ENCODE data around the gene LRRFIP2. TPM values are rescaled to one million over a fixed set of nuclear protein-coding genes. Genes with fewer than 3 reads are reported as not detected.

The LRRFIP2 gene
- total and polyA plus RNA-seq, 2 of the 4 experiments (the other 2 are of a cell fraction): 20.6 to 31.0 TPM

- dilution Hi-C loops (cut with HindIII; ENCODE audit: low sequenced_read_pairs, unreplicated experiment): no loop called here
- no peak overlapping the region for H3K4me2 ChIP-seq (ENCODE audit: low read depth, low read length)
Observed at GRCh38 chr3:37130448-37130847, 43.9 kb downstream of the LRRFIP2 start.

More at GRCh38 chr3:37130448-37130847, 43.9 kb downstream of the LRRFIP2 start:
- BruUV-seq (replicated peaks): no TSS peak
- in situ Hi-C loops (cut with MboI; ENCODE audit: low sequenced_read_pairs): no loop called here
- H3K4me1 ChIP-seq (ENCODE audit: control insufficient read depth, insufficient read depth, low read length): peaks cover 6% of the 10 kb centered on the region
- H2AK5ac ChIP-seq (ENCODE audit: low read depth, low read length): peak overlapping the region; percentile 75
- H2AFZ ChIP-seq (replicated peaks; ENCODE audit: low read length, poor library complexity): no peak overlapping the region
- H3K23ac ChIP-seq (ENCODE audit: low read depth, low read length): peak overlapping the region; percentile 79; the same call in 1 of the 2 replicates
- H3K27me3 ChIP-seq (ENCODE audit: control insufficient read depth, insufficient read depth, low read length): no peaks in the 10 kb centered on the region
- no peak overlapping the region for H3K9ac ChIP-seq (ENCODE audit: low read depth, low read length)
- no peak overlapping the region for H2AK9ac ChIP-seq (replicated peaks; ENCODE audit: low read depth, low read length, poor library complexity)
- H3K56ac ChIP-seq (ENCODE audit: extremely low read depth, insufficient read depth, low read length): no peak overlapping the region
- H3K4ac ChIP-seq (ENCODE audit: low read depth, low read length): peak overlapping the region; percentile 71; the same call in 1 of the 2 replicates
- no peak overlapping the region for H3K27ac ChIP-seq (ENCODE audit: insufficient read depth, low read length)
- ChIA-PET POLR2A (ENCODE audit: unreplicated experiment) (no interaction called here), CTCF (no interaction called here)
- H2BK5ac ChIP-seq (ENCODE audit: low read depth, low read length, poor library complexity, severe bottlenecking): peak overlapping the region; percentile 69
- H3K18ac ChIP-seq (ENCODE audit: low read depth, low read length): no peak overlapping the region
- intact Hi-C loops (cut with micrococcal nuclease): no loop called here
- WGBS, 2 experiments (ENCODE audit: extremely low coverage in 2 of 2, insufficient read length in 1 of 2): no CpG with 5 or more reads among the region's 3 CpGs
- H2BK120ac ChIP-seq (ENCODE audit: low read depth, low read length): peak overlapping the region; percentile 74
- H4K8ac ChIP-seq (ENCODE audit: low read depth in 2 of 2, low read length in 2 of 2): peak overlapping the region in 1 of 2 experiments; percentile 23; a peak in 1 of 4 replicates
- H4K91ac ChIP-seq (ENCODE audit: insufficient read depth, low read depth, low read length): 0 out of 2 replicates have a peak overlapping the region, but pooled peaks have one; percentile 28
- peak overlapping the region; percentile 35; the same call in 1 of the 3 replicates for H2BK15ac ChIP-seq (ENCODE audit: low read depth, low read length)
- peaks cover 40 to 64% of the 10 kb centered on the region in 2 experiments for H3K79me1 ChIP-seq (ENCODE audit: low read depth in 1 of 2, low read length in 2 of 2)
- H3K36me3 ChIP-seq (ENCODE audit: control insufficient read depth, insufficient read depth, low read length): no peaks in the 10 kb centered on the region
- H3K9me3 ChIP-seq (ENCODE audit: control insufficient read depth, insufficient read depth, low read length): no peaks in the 10 kb centered on the region
- ATAC-seq (ENCODE audit: low read depth) (no peak), DNase-seq (no peak)
- H3K14ac ChIP-seq (replicated peaks; ENCODE audit: low read depth, low read length): 0 out of 2 replicates have a peak overlapping the region, but pooled peaks have one; percentile 45
- H4K5ac ChIP-seq (ENCODE audit: low read depth, low read length): no peak overlapping the region
- no peak overlapping the region for H3K4me3 ChIP-seq (ENCODE audit: insufficient read depth, low read depth, low read length)
- no peaks in the 10 kb centered on the region; the same call in 1 of the 2 replicates for H3K9me1 ChIP-seq (ENCODE audit: insufficient read depth, low read length)
- TF ChIP-seq FOS (IDR thresholded peaks at IDR 0.05; ENCODE audit: low read depth, low read length) (no peak), RAD21 (IDR thresholded peaks at IDR 0.05; ENCODE audit: low read length) (no peak), RCOR1 (IDR thresholded peaks at IDR 0.05; ENCODE audit: insufficient replicate concordance, low read length) (no peak), RFX5 (IDR thresholded peaks at IDR 0.05; ENCODE audit: low read depth, low read length) (no peak), CHD1 (IDR thresholded peaks at IDR 0.05; ENCODE audit: low read depth, low read length) (no peak), POLR2A (IDR thresholded peaks at IDR 0.05; ENCODE audit: low read depth, low read length) (no peak), SMC3 (IDR thresholded peaks at IDR 0.05; ENCODE audit: low read depth, low read length) (no peak), NFE2L2 (IDR thresholded peaks at IDR 0.05; ENCODE audit: low read depth, low read length) (no peak), BHLHE40 (IDR thresholded peaks at IDR 0.05; ENCODE audit: low read depth, low read length) (no peak), MXI1 (IDR thresholded peaks at IDR 0.05; ENCODE audit: borderline replicate concordance, low read depth, low read length) (no peak), MAZ (IDR thresholded peaks at IDR 0.05; ENCODE audit: borderline replicate concordance, low read depth, low read length) (no peak), MAFK (IDR thresholded peaks at IDR 0.05; ENCODE audit: low read depth, low read length) (no peak), CEBPB (IDR thresholded peaks at IDR 0.05; ENCODE audit: low read depth, low read length) (no peak)
- TF ChIP-seq, protein P1, sequence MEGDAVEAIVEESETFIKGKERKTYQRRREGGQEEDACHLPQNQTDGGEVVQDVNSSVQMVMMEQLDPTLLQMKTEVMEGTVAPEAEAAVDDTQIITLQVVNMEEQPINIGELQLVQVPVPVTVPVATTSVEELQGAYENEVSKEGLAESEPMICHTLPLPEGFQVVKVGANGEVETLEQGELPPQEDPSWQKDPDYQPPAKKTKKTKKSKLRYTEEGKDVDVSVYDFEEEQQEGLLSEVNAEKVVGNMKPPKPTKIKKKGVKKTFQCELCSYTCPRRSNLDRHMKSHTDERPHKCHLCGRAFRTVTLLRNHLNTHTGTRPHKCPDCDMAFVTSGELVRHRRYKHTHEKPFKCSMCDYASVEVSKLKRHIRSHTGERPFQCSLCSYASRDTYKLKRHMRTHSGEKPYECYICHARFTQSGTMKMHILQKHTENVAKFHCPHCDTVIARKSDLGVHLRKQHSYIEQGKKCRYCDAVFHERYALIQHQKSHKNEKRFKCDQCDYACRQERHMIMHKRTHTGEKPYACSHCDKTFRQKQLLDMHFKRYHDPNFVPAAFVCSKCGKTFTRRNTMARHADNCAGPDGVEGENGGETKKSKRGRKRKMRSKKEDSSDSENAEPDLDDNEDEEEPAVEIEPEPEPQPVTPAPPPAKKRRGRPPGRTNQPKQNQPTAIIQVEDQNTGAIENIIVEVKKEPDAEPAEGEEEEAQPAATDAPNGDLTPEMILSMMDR (conservative IDR thresholded peaks at IDR 0.05; ENCODE audit: low read depth, low read length): no peak
- TF ChIP-seq, protein P2, sequence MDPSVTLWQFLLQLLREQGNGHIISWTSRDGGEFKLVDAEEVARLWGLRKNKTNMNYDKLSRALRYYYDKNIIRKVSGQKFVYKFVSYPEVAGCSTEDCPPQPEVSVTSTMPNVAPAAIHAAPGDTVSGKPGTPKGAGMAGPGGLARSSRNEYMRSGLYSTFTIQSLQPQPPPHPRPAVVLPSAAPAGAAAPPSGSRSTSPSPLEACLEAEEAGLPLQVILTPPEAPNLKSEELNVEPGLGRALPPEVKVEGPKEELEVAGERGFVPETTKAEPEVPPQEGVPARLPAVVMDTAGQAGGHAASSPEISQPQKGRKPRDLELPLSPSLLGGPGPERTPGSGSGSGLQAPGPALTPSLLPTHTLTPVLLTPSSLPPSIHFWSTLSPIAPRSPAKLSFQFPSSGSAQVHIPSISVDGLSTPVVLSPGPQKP (IDR thresholded peaks at IDR 0.05; ENCODE audit: borderline replicate concordance, low read depth, low read length): no peak
- TF ChIP-seq, protein P3, sequence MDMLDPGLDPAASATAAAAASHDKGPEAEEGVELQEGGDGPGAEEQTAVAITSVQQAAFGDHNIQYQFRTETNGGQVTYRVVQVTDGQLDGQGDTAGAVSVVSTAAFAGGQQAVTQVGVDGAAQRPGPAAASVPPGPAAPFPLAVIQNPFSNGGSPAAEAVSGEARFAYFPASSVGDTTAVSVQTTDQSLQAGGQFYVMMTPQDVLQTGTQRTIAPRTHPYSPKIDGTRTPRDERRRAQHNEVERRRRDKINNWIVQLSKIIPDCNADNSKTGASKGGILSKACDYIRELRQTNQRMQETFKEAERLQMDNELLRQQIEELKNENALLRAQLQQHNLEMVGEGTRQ (IDR thresholded peaks at IDR 0.05; ENCODE audit: low read depth, low read length): no peak
- peaks cover 5% of the 10 kb centered on the region; the same call in 1 of the 2 replicates for H4K20me1 ChIP-seq (ENCODE audit: insufficient read depth, low read length)
- peak overlapping the region; percentile 50; the same call in 1 of the 2 replicates for H2BK20ac ChIP-seq (ENCODE audit: low read depth, low read length)

All from IMR-90 (cell line).